OCI-LY1 (cell line): Measurements from ENCODE around the gene IL24.

ENCODE experiments used
- CTCF ChIP-seq: fragments of 200-600 bp; sonication (generic), shearing (Covaris generic); IDR thresholded peaks from 2 replicates; pipeline ENCODE4 v1.5.1; 2017; ENCODE audit warnings: mild to moderate bottlenecking, antibody characterized with exemption, low read length, moderate library complexity, mixed read lengths
- EZH2 ChIP-seq: fragments of 200-600 bp; sonication (generic), shearing (Covaris generic); IDR thresholded peaks from 2 replicates; pipeline ENCODE4 v1.8.0; 2017; ENCODE audit warnings: borderline replicate concordance, mixed run types, mild to moderate bottlenecking, antibody characterized with exemption, low read length, moderate library complexity, mixed read lengths

- TF ChIP-seq CTCF = no peak
- no peak for TF ChIP-seq EZH2
These were observed 42.8 kb downstream of the IL24 start for GRCh38 chr1:206939841-206940587.
